HG03469 (cell line): ENCODE results near the gene AQP10.
A peak's percentile ranks its signal among the peaks of the same experiment; 100 is the strongest.
"Not testable (repeated sequence)": the region's sequence is repeated elsewhere in the genome, so short reads cannot be mapped to it uniquely, and the experiment has no call there.

Source experiments
- ATAC-seq: cut with Tn5 transposase; IDR thresholded peaks from one replicate; pipeline ENCODE4 v1.9.1; 2021; ENCODE audit warnings: mild to moderate bottlenecking, moderate library complexity, moderate number of reproducible peaks; ENCODE audit not compliant: unreplicated experiment

AQP10 gene

GRCh38 chr1:154320882-154321608 lies at the start of gene AQP10:
Gene AQP10, plus strand, starts transcription at chr1:154321093. Its CDS starts 63 bp downstream, at chr1:154321156.
- ATAC-seq: no peak

GRCh38 chr1:154272217-154272998 lies 48.5 kb upstream of the AQP10 start, which contains the start of gene HAX1:
Gene HAX1, plus strand, starts transcription at chr1:154272629. Its CDS starts 95 bp downstream, at chr1:154272724.
- peak; percentile 76 for ATAC-seq

- no peak for ATAC-seq
These were observed 47.8 kb upstream of the AQP10 start for GRCh38 chr1:154272999-154273563.

- no peak for ATAC-seq
These were observed 44.1 kb upstream of the AQP10 start for GRCh38 chr1:154276797-154277196.

- not testable (repeated sequence) for ATAC-seq
These were observed 33.3 kb upstream of the AQP10 start for GRCh38 chr1:154287591-154287990.

GRCh38 chr1:154288661-154289060 lies 32.2 kb upstream of the AQP10 start:
- ATAC-seq: no peak

- ATAC-seq: no peak
These were observed 30.0 kb upstream of the AQP10 start for GRCh38 chr1:154290921-154291320.

- ATAC-seq: no peak
These were observed 25.3 kb upstream of the AQP10 start for GRCh38 chr1:154295408-154296235.

GRCh38 chr1:154301582-154301981 lies 19.3 kb upstream of the AQP10 start:
- no peak for ATAC-seq

- ATAC-seq: no peak
These were observed 16.1 kb upstream of the AQP10 start for GRCh38 chr1:154304664-154305337.

- no peak for ATAC-seq
These were observed 14.7 kb upstream of the AQP10 start for GRCh38 chr1:154306151-154306550.

- ATAC-seq: not testable (repeated sequence)
These were observed 13.1 kb upstream of the AQP10 start for GRCh38 chr1:154307670-154308270.

- ATAC-seq: not testable (repeated sequence)
These were observed 11.8 kb upstream of the AQP10 start for GRCh38 chr1:154309136-154309535.

GRCh38 chr1:154312229-154313065 lies 8.4 kb upstream of the AQP10 start:
- not testable (repeated sequence) for ATAC-seq

- ATAC-seq: no peak
These were observed 7.9 kb upstream of the AQP10 start for GRCh38 chr1:154313066-154313356.

- not testable (repeated sequence) for ATAC-seq
These were observed 6.7 kb upstream of the AQP10 start for GRCh38 chr1:154314226-154314625.

GRCh38 chr1:154316704-154317103 lies 4.2 kb upstream of the AQP10 start:
- ATAC-seq: no peak

- no peak for ATAC-seq
These were observed 2.5 kb upstream of the AQP10 start for GRCh38 chr1:154318386-154318785.

GRCh38 chr1:154321609-154321934 lies 679 bp downstream of the AQP10 start:
- not testable (repeated sequence) for ATAC-seq
